HepG2 (cell line): ENCODE results near the gene B4GALT3. TPM values are rescaled to one million over a fixed set of nuclear protein-coding genes. Genes with fewer than 3 reads are reported as not detected.

Experiments
- ARID5B ChIP-seq: IDR thresholded peaks from 2 replicates; pipeline ENCODE4 v1.4.0; 2020; ENCODE audit warnings: mild to moderate bottlenecking, missing genetic modification reagents
- CENPT ChIP-seq: sonication (generic); formaldehyde crosslinking; IDR thresholded peaks from 2 replicates; pipeline ENCODE4 v1.8.0; 2022; ENCODE audit warnings: low read depth, mild to moderate bottlenecking, moderate library complexity, missing genetic modification reagents
- EP300 ChIP-seq, 3 experiments: sonication (generic) in 1 of 3; formaldehyde crosslinking in 1 of 3; IDR thresholded peaks; 2 replicates each; pipeline versions ENCODE4 v1.5.1 to v1.6.1; 2011 to 2020; ENCODE audit warnings: low read depth in 2 of 3, low read length in 2 of 3, borderline replicate concordance in 1 of 3, improper control_type of control experiment in 1 of 3, mild to moderate bottlenecking in 1 of 3, missing genetic modification reagents in 1 of 3, moderate library complexity in 1 of 3
- HDAC1 ChIP-seq: sonication (generic); formaldehyde crosslinking; IDR thresholded peaks from 2 replicates; pipeline ENCODE4 v1.5.1; 2020; ENCODE audit warnings: mild to moderate bottlenecking, missing genetic modification reagents
- MED1 ChIP-seq: sonication (generic); formaldehyde crosslinking; IDR thresholded peaks from 2 replicates; pipeline ENCODE4 v1.4.0; 2020; ENCODE audit warnings: missing genetic modification reagents
- NR0B2 ChIP-seq: sonication (generic); formaldehyde crosslinking; IDR thresholded peaks from 2 replicates; pipeline ENCODE4 v1.4.0; 2020; ENCODE audit warnings: mild to moderate bottlenecking, missing genetic modification reagents
- TAF1 ChIP-seq: sonication (generic); formaldehyde crosslinking; IDR thresholded peaks from 2 replicates; pipeline ENCODE4 v1.4.0; 2020; ENCODE audit warnings: missing genetic modification reagents
- ZFAT ChIP-seq: sonication (generic); formaldehyde crosslinking; conservative IDR thresholded peaks from 2 replicates; pipeline ENCODE4 v1.8.1; 2023; ENCODE audit warnings: missing genetic modification reagents, inconsistent platforms
- ZFP36L1 ChIP-seq: sonication (generic); formaldehyde crosslinking; IDR thresholded peaks from 2 replicates; pipeline ENCODE4 v1.8.0; 2022; ENCODE audit warnings: mild to moderate bottlenecking, missing genetic modification reagents, moderate library complexity
- ZMYM4 ChIP-seq: sonication (generic); formaldehyde crosslinking; IDR thresholded peaks from 2 replicates; pipeline ENCODE4 v1.8.1; 2023; ENCODE audit warnings: mild to moderate bottlenecking, missing genetic modification reagents
- ZNF275 ChIP-seq: sonication (generic); formaldehyde crosslinking; IDR thresholded peaks from 2 replicates; pipeline ENCODE4 v1.8.0; 2022; ENCODE audit warnings: missing genetic modification reagents, mild to moderate bottlenecking, inconsistent platforms, borderline replicate concordance
- ZNF333 ChIP-seq: sonication (generic); formaldehyde crosslinking; IDR thresholded peaks from 2 replicates; pipeline ENCODE4 v1.4.0; 2020; ENCODE audit warnings: mild to moderate bottlenecking, missing genetic modification reagents, borderline replicate concordance
- ZNF367 ChIP-seq: sonication (generic); formaldehyde crosslinking; IDR thresholded peaks from 2 replicates; pipeline ENCODE4 v1.4.0; 2020; ENCODE audit warnings: missing genetic modification reagents, borderline replicate concordance
- ZNF83 ChIP-seq: sonication (generic); formaldehyde crosslinking; IDR thresholded peaks from 2 replicates; pipeline ENCODE4 v1.4.0; 2020; ENCODE audit warnings: missing genetic modification reagents, mild to moderate bottlenecking, borderline replicate concordance
- ZUFSP ChIP-seq: sonication (generic); formaldehyde crosslinking; IDR thresholded peaks from 2 replicates; pipeline ENCODE4 v1.9.0; 2021; ENCODE audit warnings: missing genetic modification reagents, mild to moderate bottlenecking, borderline replicate concordance
- ZXDC ChIP-seq: sonication (generic); formaldehyde crosslinking; IDR thresholded peaks from 2 replicates; pipeline ENCODE4 v1.5.0; 2020; ENCODE audit warnings: mild to moderate bottlenecking, missing genetic modification reagents
- polyA plus RNA-seq, 8 experiments: library from polyadenylated mRNA; depleted of rRNA in 3 of 8; stranded (reverse) in 7 of 8; unstranded in 1 of 8; fragments of >200 nt; fragmentation: Illumina TruSeq in 4 of 8; extraction: Trizol in 4 of 8; gene quantifications; 2 replicates each; pipeline versions ENCODE4 v1.2.1 to v1.2.3, GENCODE V29; 2011 to 2016; ENCODE audit warnings: low read depth in 4 of 8, missing spikeins in 1 of 8, mixed read lengths in 1 of 8; ENCODE audit not compliant: insufficient read depth in 1 of 8
- total RNA-seq, 5 experiments: library from RNA; depleted of rRNA; stranded (reverse); fragments of >200 nt; fragmentation: Illumina TruSeq; extraction: Trizol; gene quantifications; 2 replicates each; pipeline ENCODE4 v1.2.3, GENCODE V29; 2016; ENCODE audit warnings: low read depth in 1 of 5

The B4GALT3 gene
- total and polyA plus RNA-seq, 2 of the 13 experiments (the other 11 are each of a cell fraction or from before 2014, with no cell fraction given): 35.6 to 40.4 TPM

- TF ChIP-seq ZNF275 (CRISPR knock-in tag): 0 out of 2 replicates have a peak, but pooled peaks have one; percentile 16
- no peak for TF ChIP-seq EP300 (IDR thresholded peaks at IDR 0.05; ENCODE audit: low read depth in 2 of 2, low read length in 2 of 2)
- no peak for TF ChIP-seq EP300 (CRISPR knock-in tag; IDR thresholded peaks at IDR 0.05; ENCODE audit: borderline replicate concordance)
- TF ChIP-seq HDAC1: peak; percentile 17; the same call in 1 of the 2 replicates
- no peak for TF ChIP-seq ZMYM4 (CRISPR knock-in tag)
- TF ChIP-seq TAF1 (CRISPR knock-in tag): no peak; the same call in 1 of the 2 replicates
- TF ChIP-seq MED1: no peak
- no peak for TF ChIP-seq ARID5B (CRISPR knock-in tag)
- no peak for TF ChIP-seq ZFAT (CRISPR knock-in tag)
- no peak for TF ChIP-seq NR0B2
- no peak for TF ChIP-seq ZFP36L1 (CRISPR knock-in tag)
- TF ChIP-seq ZXDC (CRISPR knock-in tag): no peak
- no peak for TF ChIP-seq ZNF83 (CRISPR knock-in tag)
- no peak for TF ChIP-seq ZNF367 (CRISPR knock-in tag)
- no peak for TF ChIP-seq ZNF333 (CRISPR knock-in tag)
- TF ChIP-seq ZUFSP: no peak
- no peak for TF ChIP-seq CENPT
Observed at GRCh38 chr1:161200992-161201835, 23.9 kb upstream of the B4GALT3 start (continued).
